HepG2 (cell line): ENCODE data around the gene HCRTR1. TPM values are rescaled to one million over a fixed set of nuclear protein-coding genes. Genes with fewer than 3 reads are reported as not detected.

ENCODE experiments used
- BRCA1 ChIP-seq: sonication (generic); formaldehyde crosslinking; IDR thresholded peaks from 2 replicates; pipeline ENCODE4 v1.4.0; 2020; ENCODE audit warnings: missing genetic modification reagents
- CAMTA2 ChIP-seq: sonication (generic); formaldehyde crosslinking; IDR thresholded peaks from 2 replicates; pipeline ENCODE4 v1.4.0; 2020; ENCODE audit warnings: mild to moderate bottlenecking, missing genetic modification reagents, borderline replicate concordance
- CBX5 ChIP-seq: sonication (generic); formaldehyde crosslinking; IDR thresholded peaks from 2 replicates; pipeline ENCODE4 v1.4.0; 2020; ENCODE audit warnings: missing genetic modification reagents, borderline replicate concordance
- CCAR2 ChIP-seq: fragments of 200-400 bp; formaldehyde crosslinking; optimal IDR thresholded peaks from 2 replicates; pipeline ENCODE3; 2018; ENCODE audit warnings: low read depth, mild to moderate bottlenecking, low read length, moderate library complexity
- CHD4 ChIP-seq: fragments of 200-600 bp; sonication (generic); IDR thresholded peaks from 2 replicates; pipeline ENCODE4 v1.7.0; 2017; ENCODE audit warnings: mild to moderate bottlenecking, low read length, borderline replicate concordance
- GATA4 ChIP-seq: sonication (generic); IDR thresholded peaks from 2 replicates; pipeline ENCODE4 v1.6.1; 2016; ENCODE audit warnings: antibody characterized with exemption, low read depth, borderline replicate concordance
- MLLT10 ChIP-seq: sonication (generic); formaldehyde crosslinking; IDR thresholded peaks from 2 replicates; pipeline ENCODE4 v1.4.0; 2020; ENCODE audit warnings: missing genetic modification reagents
- MXD4 ChIP-seq: IDR thresholded peaks from 2 replicates; pipeline ENCODE4 v1.6.1; 2016; ENCODE audit warnings: mild to moderate bottlenecking, missing biosample characterization, missing genetic modification reagents
- NCOA1 ChIP-seq: sonication (generic); formaldehyde crosslinking; IDR thresholded peaks from 2 replicates; pipeline ENCODE4 v1.9.0; 2021; ENCODE audit warnings: missing genetic modification reagents
- NCOR1 ChIP-seq: fragments of 200-600 bp; sonication (generic); IDR thresholded peaks from 2 replicates; pipeline ENCODE4 v1.7.0; 2017; ENCODE audit warnings: antibody characterized with exemption, low read length, borderline replicate concordance
- PBX2 ChIP-seq: IDR thresholded peaks from 2 replicates; pipeline ENCODE4 v1.6.1; 2016; ENCODE audit warnings: control low read depth
- POGZ ChIP-seq: sonication (generic); formaldehyde crosslinking; IDR thresholded peaks from 2 replicates; pipeline ENCODE4 v1.4.0; 2020; ENCODE audit warnings: mild to moderate bottlenecking, missing genetic modification reagents
- RBM39 ChIP-seq: fragments of 200-400 bp; formaldehyde crosslinking; IDR thresholded peaks from one replicate; pipeline ENCODE4 v1.6.1; 2018; ENCODE audit warnings: antibody characterized with exemption, mild to moderate bottlenecking, low read depth, low read length; ENCODE audit not compliant: poor library complexity, severe bottlenecking
- REST ChIP-seq, 2 experiments: IDR thresholded peaks; 2 replicates each; pipeline ENCODE4 v1.6.1; 2011 to 2012; ENCODE audit warnings: low read length in 2 of 2, borderline replicate concordance in 1 of 2, low read depth in 1 of 2, mild to moderate bottlenecking in 1 of 2, moderate library complexity in 1 of 2
- SOX13 ChIP-seq, 3 experiments: fragments of 450-650 bp in 1 of 3; sonication (generic) in 1 of 3; formaldehyde crosslinking in 1 of 3; IDR thresholded peaks in 2 of 3; conservative IDR thresholded peaks in 1 of 3; 2 replicates each; pipeline versions ENCODE4 v1.5.0 to v1.6.1; 2016 to 2020; ENCODE audit warnings: antibody characterized with exemption in 1 of 3, mild to moderate bottlenecking in 1 of 3, missing compliant biosample characterization in 1 of 3, missing genetic modification reagents in 1 of 3, moderate library complexity in 1 of 3
- THAP11 ChIP-seq: IDR thresholded peaks from 2 replicates; pipeline ENCODE4 v1.6.1; 2016; ENCODE audit warnings: missing biosample characterization, missing genetic modification reagents
- ZFAT ChIP-seq: sonication (generic); formaldehyde crosslinking; conservative IDR thresholded peaks from 2 replicates; pipeline ENCODE4 v1.8.1; 2023; ENCODE audit warnings: missing genetic modification reagents, inconsistent platforms
- ZMYM3 ChIP-seq: sonication (generic); formaldehyde crosslinking; IDR thresholded peaks from 2 replicates; pipeline ENCODE4 v1.5.1; 2020; ENCODE audit warnings: mild to moderate bottlenecking, missing genetic modification reagents
- ZNF280B ChIP-seq: sonication (generic); formaldehyde crosslinking; IDR thresholded peaks from 2 replicates; pipeline ENCODE4 v1.5.0; 2020; ENCODE audit warnings: missing genetic modification reagents, mild to moderate bottlenecking, borderline replicate concordance
- ZNF446 ChIP-seq: sonication (generic); formaldehyde crosslinking; IDR thresholded peaks from 2 replicates; pipeline ENCODE4 v1.5.0; 2020; ENCODE audit warnings: mild to moderate bottlenecking, missing genetic modification reagents
- ZNF572 ChIP-seq: sonication (generic); formaldehyde crosslinking; IDR thresholded peaks from 2 replicates; pipeline ENCODE4 v1.5.1; 2020; ENCODE audit warnings: mild to moderate bottlenecking, missing genetic modification reagents
- ZNF788 ChIP-seq: sonication (generic); formaldehyde crosslinking; IDR thresholded peaks from 2 replicates; pipeline ENCODE4 v1.5.0; 2020; ENCODE audit warnings: mild to moderate bottlenecking, missing genetic modification reagents, borderline replicate concordance
- polyA plus RNA-seq, 8 experiments: library from polyadenylated mRNA; depleted of rRNA in 3 of 8; stranded (reverse) in 7 of 8; unstranded in 1 of 8; fragments of >200 nt; fragmentation: Illumina TruSeq in 4 of 8; extraction: Trizol in 4 of 8; gene quantifications; 2 replicates each; pipeline versions ENCODE4 v1.2.1 to v1.2.3, GENCODE V29; 2011 to 2016; ENCODE audit warnings: low read depth in 4 of 8, missing spikeins in 1 of 8, mixed read lengths in 1 of 8; ENCODE audit not compliant: insufficient read depth in 1 of 8
- total RNA-seq, 5 experiments: library from RNA; depleted of rRNA; stranded (reverse); fragments of >200 nt; fragmentation: Illumina TruSeq; extraction: Trizol; gene quantifications; 2 replicates each; pipeline ENCODE4 v1.2.3, GENCODE V29; 2016; ENCODE audit warnings: low read depth in 1 of 5
- TF ChIP-seq, protein P1 (sequence below): sonication (generic); formaldehyde crosslinking; IDR thresholded peaks from 2 replicates; pipeline ENCODE4 v1.5.1; 2020; ENCODE audit warnings: missing genetic modification reagents, mild to moderate bottlenecking, borderline replicate concordance

Gene HCRTR1
- total and polyA plus RNA-seq, 2 of the 13 experiments (the other 11 are each of a cell fraction or from before 2014, with no cell fraction given): not detected

GRCh38 chr1:31576201-31576669 is 41.3 kb upstream of the HCRTR1 start, which contains the start of gene TINAGL1 (continued):
- peak; percentile 10; the same call in 1 of the 2 replicates for TF ChIP-seq ZNF280B (CRISPR knock-in tag)
- no peak for TF ChIP-seq THAP11 (CRISPR knock-in tag)
- no peak for TF ChIP-seq CCAR2
- no peak for TF ChIP-seq MXD4 (CRISPR knock-in tag)
- no peak for TF ChIP-seq MLLT10 (CRISPR knock-in tag)
- TF ChIP-seq ZNF788: no peak
- TF ChIP-seq, protein P1, sequence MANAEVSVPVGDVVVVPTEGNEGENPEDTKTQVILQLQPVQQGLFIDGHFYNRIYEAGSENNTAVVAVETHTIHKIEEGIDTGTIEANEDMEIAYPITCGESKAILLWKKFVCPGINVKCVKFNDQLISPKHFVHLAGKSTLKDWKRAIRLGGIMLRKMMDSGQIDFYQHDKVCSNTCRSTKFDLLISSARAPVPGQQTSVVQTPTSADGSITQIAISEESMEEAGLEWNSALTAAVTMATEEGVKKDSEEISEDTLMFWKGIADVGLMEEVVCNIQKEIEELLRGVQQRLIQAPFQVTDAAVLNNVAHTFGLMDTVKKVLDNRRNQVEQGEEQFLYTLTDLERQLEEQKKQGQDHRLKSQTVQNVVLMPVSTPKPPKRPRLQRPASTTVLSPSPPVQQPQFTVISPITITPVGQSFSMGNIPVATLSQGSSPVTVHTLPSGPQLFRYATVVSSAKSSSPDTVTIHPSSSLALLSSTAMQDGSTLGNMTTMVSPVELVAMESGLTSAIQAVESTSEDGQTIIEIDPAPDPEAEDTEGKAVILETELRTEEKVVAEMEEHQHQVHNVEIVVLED (CRISPR knock-in tag): peak; percentile 15; the same call in 1 of the 2 replicates
- no peak for TF ChIP-seq RBM39
- TF ChIP-seq CBX5: no peak
- TF ChIP-seq ZNF572: no peak
- TF ChIP-seq GATA4: no peak
- no peak for TF ChIP-seq SOX13 (IDR thresholded peaks at IDR 0.05)
- TF ChIP-seq SOX13 (CRISPR knock-in tag; conservative IDR thresholded peaks at IDR 0.05 in 1 of 2, IDR thresholded peaks at IDR 0.05 in 1 of 2): peak in 1 of 2 experiments; percentile 61; a peak in 2 of 4 replicates
- no peak for TF ChIP-seq REST (IDR thresholded peaks at IDR 0.05; ENCODE audit: borderline replicate concordance in 1 of 2, low read depth in 1 of 2, low read length in 2 of 2)
- no peak for TF ChIP-seq NCOR1
- TF ChIP-seq POGZ (CRISPR knock-in tag): no peak
- TF ChIP-seq ZMYM3: no peak
- no peak for TF ChIP-seq ZNF446 (CRISPR knock-in tag)
- TF ChIP-seq PBX2 (CRISPR knock-in tag): no peak
- TF ChIP-seq CAMTA2 (CRISPR knock-in tag): no peak
- TF ChIP-seq BRCA1 (CRISPR knock-in tag): peak; percentile 66; the same call in 1 of the 2 replicates
- no peak; the same call in 1 of the 2 replicates for TF ChIP-seq CHD4
- no peak for TF ChIP-seq NCOA1
- no peak for TF ChIP-seq ZFAT (CRISPR knock-in tag)
